CD14-positive monocyte (primary cell): ENCODE results near the gene GAST. TPM values are rescaled to one million over a fixed set of nuclear protein-coding genes. Genes with fewer than 3 reads are reported as not detected.

Experiments
- DNase-seq, 3 donors: peaks; one replicate each; pipeline ENCODE4 v3.0.0-alpha.2; 2011 to 2022
- H2AFZ ChIP-seq: 2 replicates; pipeline ENCODE4 v1.6.0; 2012; ENCODE audit warnings: mild to moderate bottlenecking, low read depth, low read length, inconsistent platforms; ENCODE audit not compliant: insufficient read depth, poor library complexity, severe bottlenecking
- H3K27ac ChIP-seq, 2 donors: 1 replicate in 1 of 2; 2 replicates in 1 of 2; pipeline ENCODE4 v1.5.1; 2012 to 2013; ENCODE audit warnings: low read length in 2 of 2, control low read depth in 1 of 2, inconsistent platforms in 1 of 2, low read depth in 1 of 2, mild to moderate bottlenecking in 1 of 2
- H3K27me3 ChIP-seq, 2 donors: one replicate each; pipeline versions ENCODE4 v1.6.0 to v1.6.1; 2011 to 2013; ENCODE audit warnings: low read length in 2 of 2; ENCODE audit not compliant: control insufficient read depth in 2 of 2, insufficient read depth in 2 of 2
- H3K36me3 ChIP-seq, 2 donors: replicated peaks in 1 of 2; 1 replicate in 1 of 2; 2 replicates in 1 of 2; pipeline versions ENCODE4 v1.5.1 to v1.6.1; 2012 to 2013; ENCODE audit warnings: low read length in 2 of 2, control low read depth in 1 of 2, inconsistent platforms in 1 of 2, mild to moderate bottlenecking in 1 of 2; ENCODE audit not compliant: insufficient read depth in 2 of 2, control insufficient read depth in 1 of 2
- H3K4me1 ChIP-seq, 2 donors: 1 replicate in 1 of 2; 2 replicates in 1 of 2; pipeline versions ENCODE4 v1.5.1 to v1.6.1; 2012 to 2013; ENCODE audit warnings: low read length in 2 of 2, control low read depth in 1 of 2, inconsistent platforms in 1 of 2, mild to moderate bottlenecking in 1 of 2, moderate library complexity in 1 of 2; ENCODE audit not compliant: insufficient read depth in 2 of 2, control insufficient read depth in 1 of 2
- H3K4me2 ChIP-seq: replicated peaks from 2 replicates; pipeline ENCODE3; 2012; ENCODE audit warnings: low read length, moderate library complexity, mild to moderate bottlenecking; ENCODE audit not compliant: poor library complexity, severe bottlenecking; ENCODE audit errors: extremely low read depth
- H3K4me3 ChIP-seq, 3 experiments: fragments of 200-600 bp in 1 of 3; sonication (generic) in 1 of 3; replicated peaks in 1 of 3; 1 replicate in 2 of 3; 2 replicates in 1 of 3; pipeline ENCODE4 v1.5.1; 2011 to 2013; ENCODE audit warnings: low read length in 3 of 3, mild to moderate bottlenecking in 3 of 3, control low read depth in 2 of 3, low read depth in 2 of 3, inconsistent platforms in 1 of 3, moderate library complexity in 1 of 3
- H3K79me2 ChIP-seq: 2 replicates; pipeline ENCODE4 v1.6.0; 2012; ENCODE audit warnings: mild to moderate bottlenecking, control low read depth, inconsistent platforms, low read length, moderate library complexity; ENCODE audit not compliant: insufficient read depth
- H3K9ac ChIP-seq: 2 replicates; pipeline ENCODE4 v1.6.0; 2017; ENCODE audit warnings: low read length, mild to moderate bottlenecking; ENCODE audit not compliant: insufficient read depth, poor library complexity, severe bottlenecking
- H3K9me3 ChIP-seq, 2 donors: replicated peaks in 1 of 2; 1 replicate in 1 of 2; 2 replicates in 1 of 2; pipeline versions ENCODE4 v1.5.1 to v1.6.1; 2012 to 2013; ENCODE audit warnings: low read length in 2 of 2, control low read depth in 1 of 2; ENCODE audit not compliant: control insufficient read depth in 1 of 2, insufficient read depth in 1 of 2
- H4K20me1 ChIP-seq: 2 replicates; pipeline ENCODE4 v1.6.0; 2012; ENCODE audit warnings: mild to moderate bottlenecking, low read length, control low read depth, moderate library complexity; ENCODE audit not compliant: insufficient read depth
- H3K27ac Mint-ChIP-seq, 7 donors: one replicate each; pipeline ENCODE4 v1.8.0; 2020; ENCODE audit warnings: mild to moderate bottlenecking in 7 of 7, mixed read lengths in 7 of 7, moderate library complexity in 6 of 7, inconsistent platforms in 2 of 7
- H3K27me3 Mint-ChIP-seq, 3 donors: one replicate each; pipeline ENCODE4 v1.8.0; 2021 to 2022; ENCODE audit warnings: low read depth in 3 of 3, mild to moderate bottlenecking in 3 of 3, mixed read lengths in 3 of 3, moderate library complexity in 3 of 3, inconsistent platforms in 1 of 3
- H3K36me3 Mint-ChIP-seq, 2 donors: one replicate each; pipeline ENCODE4 v1.8.0; 2020; ENCODE audit warnings: mixed read lengths in 2 of 2, inconsistent platforms in 1 of 2, mild to moderate bottlenecking in 1 of 2
- H3K4me1 Mint-ChIP-seq: one replicate; pipeline ENCODE4 v1.8.0; 2020; ENCODE audit warnings: mild to moderate bottlenecking, mixed read lengths
- H3K4me3 Mint-ChIP-seq, 2 donors: one replicate each; pipeline ENCODE4 v1.8.0; 2020; ENCODE audit warnings: mild to moderate bottlenecking in 2 of 2, mixed read lengths in 2 of 2, moderate library complexity in 1 of 2
- H3K9me3 Mint-ChIP-seq, 7 donors: one replicate each; pipeline ENCODE4 v1.8.0; 2020 to 2022; ENCODE audit warnings: mixed read lengths in 7 of 7, mild to moderate bottlenecking in 6 of 7, moderate library complexity in 6 of 7, inconsistent platforms in 2 of 7
- whole genome bisulfite sequencing: methylation state at CpG from one replicate; pipeline ENCODE4 v1.1.5; 2013; ENCODE audit warnings: missing lambda C conversion rate; ENCODE audit not compliant: insufficient coverage; 5-methylcytosine and 5-hydroxymethylcytosine counted together
- intact Hi-C, 2 donors: fragments of 100-400 bp; cut with micrococcal nuclease; formaldehyde crosslinking; loops; one replicate each; pipeline versions ENCODE4 v1.15.0 to v1.15.1; 2023
- polyA plus RNA-seq, 3 donors: library from polyadenylated mRNA; depleted of rRNA in 1 of 3; unstranded in 2 of 3; stranded (reverse) in 1 of 3; fragments of 300-500 nt in 2 of 3; fragments of >200 nt in 1 of 3; fragmentation: Illumina TruSeq in 2 of 3; gene quantifications; 1 replicate in 2 of 3; 2 replicates in 1 of 3; pipeline ENCODE4 v1.2.3, GENCODE V29; 2012 to 2021
- TF ChIP-seq, protein P1 (sequence below): fragments of 200-600 bp; IDR thresholded peaks from one replicate; pipeline ENCODE4 v1.8.0; 2022; ENCODE audit warnings: antibody characterized with exemption, mild to moderate bottlenecking

Gene GAST
- polyA plus RNA-seq, 3 donors: not detected

DNA sequence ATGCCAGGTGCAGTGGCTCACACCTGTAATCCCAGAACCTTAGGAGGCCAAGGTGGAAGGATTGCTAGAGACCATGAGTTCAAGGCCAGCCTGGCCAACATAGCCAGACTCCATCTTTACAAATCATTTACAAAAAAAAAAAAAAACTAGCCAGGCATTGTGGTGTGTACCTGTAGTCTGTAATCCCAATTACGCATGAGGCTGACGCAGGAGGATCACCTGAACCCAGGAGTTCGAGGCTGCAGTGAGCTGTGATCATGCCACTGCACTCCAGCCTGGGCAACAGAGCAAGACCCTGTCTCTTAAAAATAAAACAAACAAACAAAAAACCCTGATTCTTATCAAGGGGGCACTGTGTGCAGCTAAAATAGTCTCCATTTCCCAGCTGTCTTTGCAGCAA lies 39.2 kb downstream of the GAST start:
- Mint-ChIP-seq H3K4me1 (no peaks in the 10 kb centered on the region), H3K36me3 (peaks cover 0 to 6% of the 10 kb centered on the region in 2 donors), H3K27ac (no peak overlapping the region), H3K4me3 (no peak overlapping the region), H3K27me3 (peaks cover 0 to 6% (median 2%) of the 10 kb centered on the region in 3 donors), H3K9me3 (peaks cover 0 to 3% (median 0%) of the 10 kb centered on the region in 7 donors)
- Histone ChIP-seq H3K4me2 (no peak overlapping the region), H3K36me3 (peaks cover 0 to 16% of the 10 kb centered on the region in 2 donors), H3K4me3 (no peak overlapping the region), H3K79me2 (no peaks in the 10 kb centered on the region), H3K27me3 (no peaks in the 10 kb centered on the region), H3K9me3 (no peaks in the 10 kb centered on the region), H3K27ac (no peak overlapping the region), H4K20me1 (no peaks in the 10 kb centered on the region), H3K9ac (no peak overlapping the region), H3K4me1 (no peaks in the 10 kb centered on the region), H2AFZ (no peak overlapping the region)
- intact Hi-C loops: no loop called here
- TF ChIP-seq, protein P1, sequence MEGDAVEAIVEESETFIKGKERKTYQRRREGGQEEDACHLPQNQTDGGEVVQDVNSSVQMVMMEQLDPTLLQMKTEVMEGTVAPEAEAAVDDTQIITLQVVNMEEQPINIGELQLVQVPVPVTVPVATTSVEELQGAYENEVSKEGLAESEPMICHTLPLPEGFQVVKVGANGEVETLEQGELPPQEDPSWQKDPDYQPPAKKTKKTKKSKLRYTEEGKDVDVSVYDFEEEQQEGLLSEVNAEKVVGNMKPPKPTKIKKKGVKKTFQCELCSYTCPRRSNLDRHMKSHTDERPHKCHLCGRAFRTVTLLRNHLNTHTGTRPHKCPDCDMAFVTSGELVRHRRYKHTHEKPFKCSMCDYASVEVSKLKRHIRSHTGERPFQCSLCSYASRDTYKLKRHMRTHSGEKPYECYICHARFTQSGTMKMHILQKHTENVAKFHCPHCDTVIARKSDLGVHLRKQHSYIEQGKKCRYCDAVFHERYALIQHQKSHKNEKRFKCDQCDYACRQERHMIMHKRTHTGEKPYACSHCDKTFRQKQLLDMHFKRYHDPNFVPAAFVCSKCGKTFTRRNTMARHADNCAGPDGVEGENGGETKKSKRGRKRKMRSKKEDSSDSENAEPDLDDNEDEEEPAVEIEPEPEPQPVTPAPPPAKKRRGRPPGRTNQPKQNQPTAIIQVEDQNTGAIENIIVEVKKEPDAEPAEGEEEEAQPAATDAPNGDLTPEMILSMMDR: no peak
- no peak for DNase-seq
- 100% methylated on average over 3 of the region's 3 CpGs for WGBS

DNA sequence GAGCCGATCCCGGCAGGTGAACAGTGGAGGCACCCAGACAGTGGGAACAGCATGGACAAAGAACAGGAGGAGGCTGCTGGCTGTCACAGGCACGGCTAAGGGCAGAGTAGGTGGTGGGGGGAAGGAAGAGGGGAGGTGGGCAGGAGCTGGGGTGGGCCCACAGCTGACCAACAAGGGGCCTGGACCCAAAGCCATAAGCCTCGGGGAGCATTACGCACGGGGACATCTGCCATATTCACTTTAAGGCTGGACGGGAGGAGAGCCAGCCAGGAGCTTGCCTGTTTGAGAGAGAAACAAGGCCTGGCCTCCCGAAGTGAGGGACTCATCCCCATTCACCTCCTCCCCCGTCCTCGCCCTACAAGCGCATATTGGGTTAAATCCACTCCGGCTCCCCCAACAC lies 41.9 kb downstream of the GAST start:
- TF ChIP-seq, protein P1: no peak

More for the DNA sequence above, 41.9 kb downstream of the GAST start:
- peaks cover 0 to 8% (median 0%) of the 10 kb centered on the region in 3 donors for H3K27me3 Mint-ChIP-seq
- no peaks in the 10 kb centered on the region for H3K4me1 Mint-ChIP-seq
- H3K4me1 ChIP-seq: no peaks in the 10 kb centered on the region
- no peak overlapping the region for H3K27ac Mint-ChIP-seq
- 94% methylated on average over 11 of the region's 12 CpGs for WGBS
- no peak for DNase-seq
- no peak overlapping the region for H3K4me3 ChIP-seq
- peaks cover 11 to 23% of the 10 kb centered on the region in 2 donors for H3K36me3 Mint-ChIP-seq
- H3K4me2 ChIP-seq: no peak overlapping the region
- intact Hi-C loops: no loop called here
- H3K9me3 Mint-ChIP-seq: peaks cover 0 to 2% (median 0%) of the 10 kb centered on the region in 7 donors
- H4K20me1 ChIP-seq: no peaks in the 10 kb centered on the region
- H3K9me3 ChIP-seq: no peaks in the 10 kb centered on the region
- no peaks in the 10 kb centered on the region for H3K27me3 ChIP-seq
- no peak overlapping the region for H3K4me3 Mint-ChIP-seq
- no peak overlapping the region for H3K27ac ChIP-seq
- H2AFZ ChIP-seq: no peak overlapping the region
- H3K79me2 ChIP-seq: no peaks in the 10 kb centered on the region
- peaks cover 18 to 37% of the 10 kb centered on the region in 2 donors for H3K36me3 ChIP-seq
- H3K9ac ChIP-seq: no peak overlapping the region
